GM21515 (cell line): Measurements from ENCODE around the gene GAPDHS.

Experiments
- ATAC-seq: cut with Tn5 transposase; IDR thresholded peaks from one replicate; pipeline ENCODE4 v1.9.1; 2021; ENCODE audit not compliant: unreplicated experiment

GAPDHS gene

GRCh38 chr19:35556025-35556590 is 22.9 kb downstream of the GAPDHS start:
- no peak for ATAC-seq

GRCh38 chr19:35556846-35557538 is 23.7 kb downstream of the GAPDHS start:
- no peak for ATAC-seq

DNA sequence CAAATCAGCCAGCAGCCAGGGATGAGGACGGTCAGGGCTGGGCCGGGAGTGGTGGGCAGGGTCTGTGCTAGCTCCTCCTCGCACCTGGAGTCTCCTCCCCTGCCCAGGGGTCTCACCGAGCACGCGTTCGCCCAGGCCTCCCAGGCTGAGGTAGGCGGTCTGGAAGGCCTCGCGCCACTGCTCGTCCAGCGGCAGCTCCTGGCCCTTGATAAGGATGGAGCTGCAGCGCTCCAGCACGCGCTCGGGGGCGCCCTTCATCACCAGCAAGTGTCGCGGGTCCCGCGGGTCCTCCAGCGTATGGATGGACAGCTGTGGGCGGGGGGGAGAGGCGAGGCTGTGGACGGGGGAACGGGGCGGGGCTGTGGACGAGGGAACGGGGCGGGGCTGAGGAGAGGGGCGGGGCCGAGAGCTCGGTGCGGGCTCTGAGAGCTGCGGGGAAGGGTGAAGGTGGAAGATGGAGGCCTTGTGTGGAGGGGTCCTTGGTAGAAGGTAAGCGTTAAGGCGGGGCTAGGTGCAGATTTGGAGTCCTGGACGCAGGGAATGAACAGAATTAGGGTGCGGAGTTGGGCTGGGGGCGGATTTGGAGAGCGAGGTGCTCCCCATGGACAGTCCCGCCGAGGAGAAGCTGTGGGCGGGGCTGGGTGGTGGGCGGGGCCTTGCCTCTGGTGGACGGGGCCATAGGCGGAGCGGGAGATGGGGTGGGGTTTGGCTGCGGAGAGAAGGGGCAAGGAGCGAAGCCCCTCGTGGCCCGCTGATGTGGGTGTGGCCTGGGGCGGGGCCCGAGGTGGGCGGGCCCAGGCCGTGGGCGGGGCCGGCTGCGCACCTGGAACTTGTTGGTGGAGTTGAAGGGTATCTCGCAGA is 24.5 kb downstream of the GAPDHS start:
- no peak for ATAC-seq

DNA sequence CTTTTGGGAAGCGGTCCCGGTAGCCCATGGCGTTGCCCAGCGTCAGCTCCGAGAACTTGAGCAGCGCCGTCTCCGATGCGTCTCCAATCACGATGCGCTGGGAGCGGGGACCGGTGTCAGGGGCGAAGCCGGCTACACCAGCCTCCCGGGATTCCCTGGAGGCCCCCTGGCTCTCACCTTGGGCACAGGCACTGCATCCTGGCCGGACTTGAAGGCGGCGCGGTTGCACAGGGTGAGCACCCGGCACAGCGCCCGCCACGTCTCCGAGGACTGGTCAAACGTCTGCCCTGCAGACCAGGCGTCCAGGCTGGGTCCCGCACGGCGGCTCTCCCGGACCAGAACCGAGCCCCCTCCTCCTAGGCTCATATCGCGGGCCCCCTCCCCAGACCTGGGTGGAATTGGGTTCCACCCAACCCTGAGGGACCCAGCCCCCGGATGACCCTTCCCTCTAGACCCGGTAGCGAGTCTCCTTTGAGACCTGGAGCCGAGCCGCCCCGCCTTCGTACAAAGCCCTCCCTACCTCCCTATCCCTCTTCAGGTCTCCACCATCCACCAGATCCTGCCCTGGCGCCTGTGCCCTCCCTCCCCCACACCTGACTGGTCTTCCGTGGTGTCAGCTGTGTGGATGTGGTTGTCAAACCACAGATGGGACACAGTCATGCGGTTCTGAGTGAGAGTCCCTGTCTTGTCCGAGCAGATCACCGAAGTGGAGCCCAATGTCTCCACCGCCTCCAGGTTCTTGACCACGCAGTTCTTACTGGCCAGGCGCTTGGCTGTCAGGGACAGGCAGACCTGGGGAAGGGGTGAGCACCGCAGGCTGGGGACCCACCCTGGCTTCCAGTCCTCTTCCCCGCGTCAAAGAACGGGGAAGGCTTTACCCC is 25.4 kb downstream of the GAPDHS start:
- ATAC-seq, result peak; percentile 24

- ATAC-seq, result peak; percentile 63
These were observed 26.0 kb downstream of the GAPDHS start for GRCh38 chr19:35559281-35559659.

DNA sequence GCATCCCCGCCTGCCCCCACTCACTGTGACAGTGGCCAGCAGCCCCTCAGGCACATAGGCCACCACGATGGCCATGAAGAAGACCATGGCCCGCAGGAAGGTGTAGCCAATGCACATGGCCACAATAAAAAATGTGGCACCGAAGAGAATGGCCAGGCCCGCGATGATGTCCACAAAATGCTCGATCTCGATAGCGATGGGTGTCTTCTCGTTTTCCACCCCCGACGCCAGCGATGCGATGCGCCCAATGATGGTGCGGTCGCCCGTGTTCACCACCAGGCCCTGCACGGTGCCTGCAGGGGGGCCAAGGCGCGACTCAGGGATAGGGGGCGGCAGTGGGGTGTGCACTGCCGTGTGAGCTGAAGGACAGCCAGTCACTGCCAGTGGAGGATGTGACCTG is 26.5 kb downstream of the GAPDHS start:
- ATAC-seq, result no peak

GRCh38 chr19:35560271-35560670 is 27.0 kb downstream of the GAPDHS start:
- ATAC-seq, result no peak

DNA sequence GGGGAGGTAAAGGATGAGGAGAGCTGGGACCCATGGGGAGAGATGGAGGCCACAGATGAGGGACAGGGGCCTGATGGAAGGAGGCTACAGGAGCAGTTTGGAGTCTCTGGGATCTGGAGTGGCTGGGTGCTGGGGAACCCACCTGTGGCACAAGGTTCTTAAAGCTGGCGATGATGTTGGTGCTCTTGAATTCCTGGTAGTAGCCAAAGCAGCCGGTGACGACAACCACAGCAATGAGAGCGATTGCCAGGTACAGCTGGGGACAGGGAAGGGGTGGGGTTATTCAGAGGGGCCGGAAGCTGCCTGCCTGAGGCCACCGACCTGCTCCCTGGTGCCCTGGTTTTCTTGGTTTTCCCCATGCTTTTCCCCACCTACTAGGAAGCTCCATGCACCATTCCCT is 27.4 kb downstream of the GAPDHS start:
- ATAC-seq, result no peak

DNA sequence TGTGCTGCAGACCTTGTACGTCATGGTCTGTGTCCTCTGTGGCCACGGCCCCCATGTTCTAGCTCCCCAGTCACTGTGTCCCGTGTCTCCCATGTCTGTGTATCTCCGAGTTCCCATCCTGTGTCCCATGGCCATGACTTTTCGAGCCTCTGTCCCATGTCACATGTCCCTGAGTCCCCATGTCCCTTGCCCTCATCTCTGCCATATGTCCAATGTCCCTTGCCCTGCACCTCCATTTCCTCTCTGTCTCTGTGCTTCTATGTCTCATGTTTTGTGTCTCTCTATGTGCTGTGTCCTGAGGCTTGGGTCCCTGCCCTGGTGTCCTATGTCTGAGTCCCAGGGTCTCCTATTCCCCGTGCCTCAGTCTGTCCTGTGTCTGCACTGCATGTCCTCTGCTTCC is 28.2 kb downstream of the GAPDHS start:
- no peak for ATAC-seq

DNA sequence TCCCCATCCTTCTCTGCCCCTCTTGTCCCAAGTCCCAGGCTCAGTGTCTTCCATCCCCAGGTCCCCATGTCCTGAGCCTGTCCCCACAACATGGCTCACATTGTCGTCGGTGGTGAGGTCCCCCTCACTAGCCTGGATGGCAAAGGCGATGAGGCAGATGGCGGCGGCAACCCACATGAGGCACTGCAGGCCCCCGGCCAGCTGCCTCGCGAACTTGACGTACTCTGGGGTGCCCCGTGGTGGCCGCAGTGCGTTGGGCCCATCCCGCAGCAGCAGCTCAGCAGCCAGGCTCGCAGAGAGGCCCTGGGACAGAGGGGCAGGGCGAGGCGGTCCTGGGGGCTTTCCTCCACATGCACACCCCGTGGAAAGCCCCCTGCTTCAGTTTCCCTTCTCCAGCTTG is 29.1 kb downstream of the GAPDHS start:
- no peak for ATAC-seq

DNA sequence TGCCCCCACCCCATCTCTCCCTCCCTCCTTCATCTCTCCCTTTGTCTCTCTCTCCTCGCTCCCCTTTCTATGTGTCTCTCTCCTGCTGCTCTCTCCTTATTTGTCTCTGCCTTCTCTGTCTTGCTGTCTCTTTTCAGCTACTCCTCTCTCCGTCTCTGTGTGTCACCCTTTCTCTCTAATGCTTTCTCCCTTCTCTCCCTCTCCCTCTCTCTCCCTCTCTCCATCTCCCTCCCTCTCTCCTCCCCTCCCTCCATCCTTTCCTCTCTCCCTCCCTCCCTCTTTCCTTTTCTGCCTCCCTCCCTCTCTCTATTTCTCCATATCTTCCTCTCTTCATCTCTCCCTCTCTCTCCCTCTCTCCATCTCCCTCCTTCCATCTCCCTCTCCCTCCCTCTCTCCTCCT is 29.5 kb downstream of the GAPDHS start:
- ATAC-seq, result no peak

DNA sequence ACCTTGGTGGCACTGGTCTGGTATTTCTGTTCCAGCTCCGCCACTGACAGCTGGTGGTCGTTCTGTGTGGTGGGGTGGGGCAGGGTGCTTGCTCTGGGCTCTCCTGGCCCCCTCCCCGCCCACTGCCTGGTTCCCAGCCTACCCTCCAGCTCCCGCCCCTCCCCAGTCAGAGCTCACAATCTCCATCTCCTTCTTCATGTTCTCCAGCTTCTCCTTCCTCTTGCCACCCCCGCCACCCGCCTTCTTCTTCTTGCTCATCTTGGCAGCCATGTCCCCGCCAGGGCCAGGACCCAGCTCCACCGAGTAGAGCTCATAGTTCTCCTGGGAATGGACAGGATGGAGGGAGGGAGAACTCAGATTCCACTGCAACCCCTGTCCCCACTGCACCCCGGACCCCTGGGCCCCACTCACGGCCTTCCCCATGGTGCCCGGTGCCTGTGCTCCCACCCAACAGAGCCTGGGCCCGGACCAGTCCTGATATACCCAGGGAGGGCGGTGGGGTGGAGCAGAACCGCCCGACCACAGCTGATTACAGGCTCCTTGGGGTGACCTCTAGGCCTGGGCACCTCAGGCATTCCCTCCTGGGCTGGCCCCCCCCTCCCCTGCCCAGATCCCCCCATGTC is 30.1 kb downstream of the GAPDHS start, which contains the start of gene ATP4A:
TSS of gene ATP4A (minus strand) at position 452 of the 623 bp plus-strand sequence. CDS start at position 423, 29 bp downstream.
- no peak for ATAC-seq

DNA sequence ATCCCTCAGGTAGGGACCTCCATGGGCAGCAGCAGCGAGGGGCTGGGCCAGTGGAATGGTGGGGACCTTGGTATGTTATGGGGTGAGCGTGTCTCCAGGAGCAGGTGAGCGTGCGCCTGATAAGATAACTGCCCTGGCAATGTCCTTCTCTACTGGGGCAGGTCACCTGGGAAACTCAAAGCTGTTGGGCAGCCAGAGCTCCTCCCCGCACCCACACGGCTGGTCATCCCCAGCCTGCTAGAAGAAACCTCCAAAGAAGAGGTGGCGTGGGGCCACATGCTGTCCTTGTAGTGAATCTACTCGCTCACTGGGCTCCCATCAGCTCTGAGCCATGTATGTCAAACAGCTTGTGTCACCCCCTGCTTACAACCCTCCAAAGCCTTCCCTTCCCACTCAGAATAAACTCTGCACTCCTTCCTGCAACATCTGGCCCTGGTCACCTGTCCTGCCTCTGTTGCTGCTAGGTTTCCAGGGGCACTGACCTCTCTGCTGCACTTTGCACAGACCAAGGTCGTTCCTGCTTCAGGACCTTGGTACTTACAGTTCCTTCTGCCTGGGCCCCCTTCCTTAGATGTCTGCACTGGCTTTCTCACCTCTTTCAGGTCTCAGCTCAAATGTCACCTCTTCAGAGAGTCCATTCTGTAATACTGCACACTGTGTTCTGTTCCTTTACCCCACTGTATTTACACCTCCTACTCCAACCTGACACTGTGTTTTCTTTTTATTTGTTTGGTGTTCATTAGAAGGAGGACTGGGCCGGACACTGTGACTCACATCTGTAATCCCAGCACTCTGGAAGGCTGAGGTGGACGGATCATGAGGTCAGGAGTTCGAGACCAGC is 32.0 kb downstream of the GAPDHS start:
- no peak for ATAC-seq

- ATAC-seq, result no peak
These were observed 33.5 kb downstream of the GAPDHS start for GRCh38 chr19:35566738-35567137.

- ATAC-seq, result no peak
These were observed 36.1 kb downstream of the GAPDHS start for GRCh38 chr19:35569281-35569781.

DNA sequence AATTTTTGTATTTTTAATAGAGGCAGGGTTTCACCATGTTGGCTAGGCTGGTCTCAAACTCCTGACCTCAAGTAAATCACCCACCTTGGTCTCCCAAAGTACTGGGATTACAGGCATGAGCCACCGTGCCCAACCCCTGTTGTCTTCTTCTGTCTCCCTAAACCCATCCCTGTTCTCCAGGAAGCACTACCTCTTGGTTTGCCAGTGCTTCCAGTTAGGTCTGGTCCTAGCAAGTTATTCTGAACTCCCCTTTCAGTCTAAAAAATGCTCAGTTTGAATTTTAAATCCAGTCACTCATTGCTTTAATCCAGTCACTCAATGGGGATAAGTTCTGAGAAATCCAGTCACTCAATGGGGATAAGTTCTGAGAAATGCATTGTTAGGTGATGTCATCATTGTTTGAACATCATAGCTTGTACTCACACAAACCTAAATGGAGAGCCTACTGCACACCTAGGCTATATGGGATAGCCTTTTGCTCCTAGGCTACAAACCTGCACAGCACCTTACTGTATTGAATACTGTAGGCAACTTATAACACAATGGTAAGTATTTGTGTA is 38.2 kb downstream of the GAPDHS start:
- no peak for ATAC-seq

- no peak for ATAC-seq
These were observed 44.7 kb downstream of the GAPDHS start for GRCh38 chr19:35577918-35578317.

DNA sequence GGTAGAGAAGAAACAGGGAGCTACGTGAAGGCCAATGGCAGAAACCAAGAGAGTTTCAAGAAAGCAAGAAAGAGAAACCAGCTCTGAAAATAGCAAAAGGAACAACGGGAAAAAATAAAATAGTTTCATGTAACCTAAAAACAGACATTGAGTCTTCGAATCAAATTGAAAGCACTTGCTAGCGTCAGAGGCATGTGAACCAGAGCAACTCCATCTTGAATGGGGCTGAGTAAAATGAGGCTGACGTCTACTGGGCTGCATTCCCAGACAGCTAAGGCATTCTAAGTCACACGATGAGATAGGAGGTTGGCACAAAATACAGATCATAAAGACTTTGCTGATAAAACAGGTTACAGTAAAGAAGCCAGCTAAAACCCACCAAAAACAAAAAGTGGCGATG is 45.5 kb downstream of the GAPDHS start:
- ATAC-seq, result no peak

GRCh38 chr19:35582760-35583159 is 49.5 kb downstream of the GAPDHS start:
- ATAC-seq, result no peak
